22Rv1 (cell line): Measurements from ENCODE around the gene FAM219A.
"Not testable (repeated sequence)": the region's sequence is repeated elsewhere in the genome, so short reads cannot be mapped to it uniquely, and the experiment has no call there.

Experiments used
- H3K27ac ChIP-seq: fragments of 450-650 bp; 2 replicates; pipeline ENCODE4 v1.5.1; 2017
- ZFX ChIP-seq: fragments of 450-650 bp; IDR thresholded peaks from 2 replicates; pipeline ENCODE4 v1.6.1; 2017; ENCODE audit warnings: antibody characterized with exemption, borderline replicate concordance
- TF ChIP-seq, protein P1 (sequence below): fragments of 450-650 bp; IDR thresholded peaks from 2 replicates; pipeline ENCODE4 v1.5.1; 2017; ENCODE audit warnings: mild to moderate bottlenecking

The FAM219A gene

GRCh38 chr9:34371886-34372466 lies 86.4 kb downstream of the FAM219A start:
- TF ChIP-seq, protein P1, sequence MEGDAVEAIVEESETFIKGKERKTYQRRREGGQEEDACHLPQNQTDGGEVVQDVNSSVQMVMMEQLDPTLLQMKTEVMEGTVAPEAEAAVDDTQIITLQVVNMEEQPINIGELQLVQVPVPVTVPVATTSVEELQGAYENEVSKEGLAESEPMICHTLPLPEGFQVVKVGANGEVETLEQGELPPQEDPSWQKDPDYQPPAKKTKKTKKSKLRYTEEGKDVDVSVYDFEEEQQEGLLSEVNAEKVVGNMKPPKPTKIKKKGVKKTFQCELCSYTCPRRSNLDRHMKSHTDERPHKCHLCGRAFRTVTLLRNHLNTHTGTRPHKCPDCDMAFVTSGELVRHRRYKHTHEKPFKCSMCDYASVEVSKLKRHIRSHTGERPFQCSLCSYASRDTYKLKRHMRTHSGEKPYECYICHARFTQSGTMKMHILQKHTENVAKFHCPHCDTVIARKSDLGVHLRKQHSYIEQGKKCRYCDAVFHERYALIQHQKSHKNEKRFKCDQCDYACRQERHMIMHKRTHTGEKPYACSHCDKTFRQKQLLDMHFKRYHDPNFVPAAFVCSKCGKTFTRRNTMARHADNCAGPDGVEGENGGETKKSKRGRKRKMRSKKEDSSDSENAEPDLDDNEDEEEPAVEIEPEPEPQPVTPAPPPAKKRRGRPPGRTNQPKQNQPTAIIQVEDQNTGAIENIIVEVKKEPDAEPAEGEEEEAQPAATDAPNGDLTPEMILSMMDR, result no peak
- TF ChIP-seq ZFX, result no peak
- no peak overlapping the region for H3K27ac ChIP-seq

DNA sequence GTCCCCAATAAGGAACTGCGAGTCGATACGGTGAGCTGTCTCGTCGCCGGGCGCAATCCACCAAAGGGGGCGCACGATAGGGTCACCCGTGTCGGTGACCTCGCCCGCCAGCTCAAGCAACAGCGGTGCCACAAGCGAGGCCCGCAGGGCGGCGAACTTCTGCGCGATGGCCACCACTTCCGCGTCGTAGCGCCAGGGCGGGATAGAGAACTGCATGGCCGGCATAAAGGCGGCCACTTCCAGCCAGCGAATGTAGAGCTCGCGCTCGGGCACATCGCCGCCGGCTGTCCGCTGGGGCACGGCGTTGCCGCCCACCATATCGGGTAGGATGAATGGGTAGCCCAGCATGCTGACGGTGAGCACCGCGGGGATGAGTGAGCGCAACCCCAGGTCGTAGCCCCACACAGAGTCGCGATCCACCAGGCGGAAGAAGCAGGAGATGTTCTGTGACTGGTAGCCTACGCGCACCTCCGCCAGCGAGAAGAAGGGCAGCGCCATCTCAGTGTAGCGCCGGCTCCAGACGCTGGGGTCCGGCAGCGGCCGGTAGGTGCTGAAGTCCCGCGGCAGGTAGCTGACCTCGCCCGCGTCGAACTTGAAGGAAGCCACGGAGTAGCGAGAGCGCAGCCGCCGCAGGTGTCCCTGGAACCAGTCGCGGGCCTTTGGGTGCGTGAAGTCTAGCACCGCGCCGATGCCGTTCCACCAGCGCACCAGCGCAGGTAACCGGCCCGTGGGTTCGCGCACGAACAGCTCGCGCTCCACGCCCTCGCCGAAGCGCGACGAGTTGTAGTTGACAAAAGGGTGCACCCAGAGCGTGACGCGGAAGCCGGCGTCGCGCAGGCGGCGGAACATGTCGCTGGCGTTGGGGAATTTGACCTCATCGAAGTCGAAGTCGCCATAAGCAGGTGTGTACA lies 87.1 kb downstream of the FAM219A start:
- TF ChIP-seq, protein P1, result no peak
- no peak for TF ChIP-seq ZFX
- H3K27ac ChIP-seq, result no peak overlapping the region

DNA sequence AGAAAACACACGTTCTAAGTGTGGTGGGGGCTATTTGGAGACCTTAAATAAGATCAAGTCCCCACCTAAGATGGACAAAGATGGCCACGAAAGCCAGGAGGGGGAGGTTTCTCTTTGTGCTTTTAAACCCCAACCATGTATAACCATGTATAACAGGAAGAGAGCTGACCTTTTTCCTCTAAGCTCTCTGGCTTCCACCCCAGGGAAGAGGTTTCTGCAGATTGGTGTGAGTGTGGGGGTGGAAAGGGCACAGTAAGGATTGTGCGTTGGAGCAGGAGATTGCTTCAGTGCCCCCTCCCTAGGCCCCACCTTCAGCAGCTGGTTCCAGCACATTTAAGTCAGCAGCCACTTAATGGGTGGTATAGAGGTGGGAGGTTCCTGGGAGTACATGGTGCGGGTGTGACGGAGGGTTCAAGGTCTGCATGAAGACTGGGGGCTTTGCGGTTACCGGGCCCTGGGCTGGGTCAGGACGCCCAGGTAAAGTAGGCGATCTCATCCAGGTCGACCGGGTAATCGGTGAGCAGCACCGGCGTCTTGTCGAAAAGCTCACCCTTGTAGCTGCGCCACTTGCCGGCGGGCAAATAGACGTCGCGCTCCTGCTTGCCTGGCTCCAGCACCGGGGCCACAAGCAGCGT lies 87.9 kb downstream of the FAM219A start:
- TF ChIP-seq, protein P1, result no peak
- no peak for TF ChIP-seq ZFX
- H3K27ac ChIP-seq, result no peak overlapping the region

- no peak overlapping the region for H3K27ac ChIP-seq
- TF ChIP-seq ZFX, result no peak
- TF ChIP-seq, protein P1, result no peak
These were observed 88.7 kb downstream of the FAM219A start for GRCh38 chr9:34369636-34370035.

DNA sequence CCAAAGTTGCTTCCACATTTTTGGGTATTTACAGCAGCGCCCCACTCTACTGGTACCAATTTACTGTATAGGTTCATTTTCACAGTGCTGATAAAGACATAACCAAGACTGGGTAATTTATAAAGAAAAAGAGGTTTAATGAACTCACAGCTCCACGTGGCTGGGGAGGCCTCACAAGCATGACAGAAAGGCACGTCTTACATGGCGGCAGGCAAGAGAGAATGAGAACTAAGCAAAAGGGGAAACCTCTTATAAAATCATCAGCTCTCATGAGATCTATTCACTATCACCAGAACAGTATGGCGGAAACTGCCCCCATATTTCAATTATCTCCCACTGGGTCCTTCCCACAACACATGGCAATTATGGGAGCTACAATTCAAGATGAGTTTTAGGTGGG lies 89.6 kb downstream of the FAM219A start:
- H3K27ac ChIP-seq, result not testable (repeated sequence)

DNA sequence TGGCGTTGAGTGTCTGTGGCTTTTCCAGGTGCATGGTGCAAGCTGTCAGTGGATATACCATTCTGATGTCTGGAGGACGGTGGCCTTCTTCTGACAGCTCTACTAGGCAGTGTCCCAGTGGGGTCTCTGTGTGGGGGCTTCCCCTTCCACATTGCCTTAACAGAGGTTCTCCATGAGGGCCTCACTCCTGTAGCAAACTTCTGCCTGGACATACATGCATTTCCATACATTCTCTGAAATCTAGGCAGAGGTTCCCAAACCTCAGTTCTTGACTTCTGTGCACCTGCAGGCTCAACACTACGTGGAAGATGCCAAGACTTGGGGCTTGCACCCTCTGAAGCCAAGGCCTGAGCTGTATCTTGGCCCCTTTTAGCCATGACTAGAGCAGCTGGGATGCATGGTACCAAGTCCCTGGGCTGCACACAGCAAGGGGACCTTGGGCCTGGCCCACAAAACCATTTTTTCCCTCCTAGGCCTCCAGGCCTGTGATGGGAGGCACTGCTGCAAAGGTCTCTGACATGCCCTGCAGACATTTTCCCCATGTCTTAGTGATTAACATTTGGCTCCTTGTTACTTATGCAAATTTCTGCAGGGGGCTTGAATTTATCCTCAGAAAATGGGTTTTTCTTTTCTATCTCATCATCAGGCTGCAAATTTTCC lies 90.5 kb downstream of the FAM219A start:
- H3K27ac ChIP-seq, result not testable (repeated sequence)

DNA sequence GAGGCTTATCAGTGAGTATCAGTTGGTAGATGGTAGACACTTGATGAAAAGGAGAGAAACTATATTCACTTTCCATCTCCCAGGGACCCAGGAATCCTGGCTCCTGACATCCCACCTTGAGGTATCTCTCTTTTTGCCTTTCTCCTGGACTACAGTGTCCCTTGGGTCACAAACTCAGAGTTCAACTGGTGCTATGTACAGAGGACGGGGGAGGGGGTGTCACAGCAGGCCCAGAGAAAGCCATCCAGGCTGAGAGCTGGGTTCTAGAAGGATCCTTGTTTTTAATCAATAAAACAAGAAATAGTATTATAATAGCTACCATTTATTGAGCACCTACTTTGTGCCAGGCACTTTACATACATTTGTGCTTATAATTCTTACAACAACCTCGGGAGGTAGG lies 92.0 kb downstream of the FAM219A start:
- no peak for TF ChIP-seq ZFX
- TF ChIP-seq, protein P1, result no peak
- no peak overlapping the region for H3K27ac ChIP-seq

DNA sequence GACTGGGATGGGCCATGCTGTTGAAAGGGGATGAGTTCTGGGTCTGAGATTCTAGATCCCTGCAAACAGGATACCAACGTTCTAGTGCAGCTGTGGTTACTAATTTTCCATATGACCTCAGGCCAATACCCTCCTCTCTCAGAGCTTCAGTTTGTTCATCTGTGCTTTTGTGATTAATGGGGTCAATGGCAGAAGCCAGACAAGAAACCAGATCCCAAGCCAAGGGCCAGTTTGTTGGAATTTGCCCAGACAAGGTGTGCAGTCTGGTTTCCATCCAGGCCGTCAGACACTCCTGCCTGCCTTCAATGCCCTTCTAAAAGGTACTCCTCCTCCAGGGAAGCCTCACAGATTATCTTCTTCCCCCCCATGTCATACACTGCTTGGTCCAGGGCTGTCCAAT lies 93.1 kb downstream of the FAM219A start:
- TF ChIP-seq ZFX, result no peak
- TF ChIP-seq, protein P1, result no peak
- no peak overlapping the region for H3K27ac ChIP-seq
